Measurements from ENCODE around the gene ATP1A1.

GRCh38 chr1:116415699-116416533 is 42.9 kb downstream of the ATP1A1 start:
- TF ChIP-seq CTCF (IDR thresholded peaks at IDR 0.05 in 4 of 5, conservative IDR thresholded peaks at IDR 0.05 in 1 of 5) (no peak), POLR2A (IDR thresholded peaks at IDR 0.05) (no peak)

Measured in gastrocnemius medialis (tissue), 4 donors.